Purkinje cell (primary cell): Measurements from ENCODE around the gene P2RY1. TPM values are rescaled to one million over a fixed set of nuclear protein-coding genes. Genes with fewer than 3 reads are reported as not detected.

Experiments used
- polyA plus RNA-seq: library from polyadenylated mRNA; unstranded; fragments of >200 nt; fragmentation: Nextera tagmentation; gene quantifications from 2 replicates; pipeline ENCODE4 v1.2.1, GENCODE V29; 2014

Gene P2RY1, protein sequence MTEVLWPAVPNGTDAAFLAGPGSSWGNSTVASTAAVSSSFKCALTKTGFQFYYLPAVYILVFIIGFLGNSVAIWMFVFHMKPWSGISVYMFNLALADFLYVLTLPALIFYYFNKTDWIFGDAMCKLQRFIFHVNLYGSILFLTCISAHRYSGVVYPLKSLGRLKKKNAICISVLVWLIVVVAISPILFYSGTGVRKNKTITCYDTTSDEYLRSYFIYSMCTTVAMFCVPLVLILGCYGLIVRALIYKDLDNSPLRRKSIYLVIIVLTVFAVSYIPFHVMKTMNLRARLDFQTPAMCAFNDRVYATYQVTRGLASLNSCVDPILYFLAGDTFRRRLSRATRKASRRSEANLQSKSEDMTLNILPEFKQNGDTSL
- polyA plus RNA-seq = 6.2 and 11.5 TPM in 2 replicates

GRCh38 chr3:152834776-152835600 lies at the start of gene P2RY1:
Gene P2RY1, plus strand, starts transcription at chr3:152835131. Its CDS starts 652 bp downstream, at chr3:152835783.

